ENCODE data around the gene KIF26B.

Gene KIF26B

DNA sequence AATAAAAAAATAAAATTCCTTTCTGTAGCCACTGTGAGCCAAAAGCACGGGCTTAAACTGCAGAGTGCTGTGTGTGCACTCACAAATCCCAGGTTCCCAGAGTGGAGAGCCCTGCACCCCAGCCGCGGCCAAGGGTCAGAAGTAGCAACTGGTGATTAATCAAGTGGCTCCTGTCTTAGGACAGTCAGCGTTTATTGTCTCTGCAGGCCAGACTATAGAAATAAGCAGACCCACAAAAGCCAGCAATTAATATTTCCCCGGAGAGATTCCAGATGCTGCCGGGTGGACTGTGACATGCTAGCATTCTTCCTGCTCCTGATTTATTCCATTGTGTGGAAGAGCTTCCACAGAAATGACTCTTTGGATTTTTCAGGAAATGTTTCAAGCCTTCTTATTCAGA lies 412.2 kb downstream of the KIF26B start:
- Histone ChIP-seq H3K79me2 (ENCODE audit: insufficient read depth, low read length) (no peaks in the 10 kb centered on the region), H3K4me3 (ENCODE audit: low read length, poor library complexity, severe bottlenecking) (no peak overlapping the region), H3K36me3 (ENCODE audit: insufficient read depth, low read length) (no peaks in the 10 kb centered on the region), H3K4me1 (ENCODE audit: insufficient read depth, low read length, poor library complexity, severe bottlenecking) (no peaks in the 10 kb centered on the region), H3K27me3 (ENCODE audit: insufficient read depth, low read length, poor library complexity, severe bottlenecking) (no peaks in the 10 kb centered on the region), H3K4me2 (ENCODE audit: low read depth, low read length, poor library complexity, severe bottlenecking) (no peak overlapping the region), H2AFZ (ENCODE audit: low read length) (no peak overlapping the region), H3F3A (ENCODE audit: low read depth) (no peaks in the 10 kb centered on the region), H3K9me3 (ENCODE audit: insufficient read depth, low read depth, low read length) (no peaks in the 10 kb centered on the region), H3K9ac (ENCODE audit: low read depth, low read length, poor library complexity, severe bottlenecking) (no peak overlapping the region), H4K20me1 (ENCODE audit: insufficient read depth, low read length, poor library complexity, severe bottlenecking) (no peaks in the 10 kb centered on the region), H3K9me2 (replicated peaks; ENCODE audit: low read depth, low read length) (no peaks in the 10 kb centered on the region)
- TF ChIP-seq EZH2phosphoT487 (IDR thresholded peaks at IDR 0.05; ENCODE audit: borderline replicate concordance), result no peak
- TF ChIP-seq CTCF (conservative IDR thresholded peaks at IDR 0.05; ENCODE audit: low read length), result no peak

GRCh38 chr1:245571815-245572294 lies 417.1 kb downstream of the KIF26B start:
- Histone ChIP-seq H3K79me2 (ENCODE audit: insufficient read depth, low read length) (no peaks in the 10 kb centered on the region), H3K9ac (ENCODE audit: low read depth, low read length, poor library complexity, severe bottlenecking) (no peak overlapping the region), H4K20me1 (ENCODE audit: insufficient read depth, low read length, poor library complexity, severe bottlenecking) (no peaks in the 10 kb centered on the region), H3K27me3 (ENCODE audit: insufficient read depth, low read length, poor library complexity, severe bottlenecking) (no peaks in the 10 kb centered on the region), H3K4me3 (ENCODE audit: low read length, poor library complexity, severe bottlenecking) (no peak overlapping the region), H3K4me1 (ENCODE audit: insufficient read depth, low read length, poor library complexity, severe bottlenecking) (no peaks in the 10 kb centered on the region), H3K36me3 (ENCODE audit: insufficient read depth, low read length) (no peaks in the 10 kb centered on the region), H3K4me2 (ENCODE audit: low read depth, low read length, poor library complexity, severe bottlenecking) (no peak overlapping the region), H3K9me3 (ENCODE audit: insufficient read depth, low read depth, low read length) (no peaks in the 10 kb centered on the region), H3K9me2 (replicated peaks; ENCODE audit: low read depth, low read length) (no peaks in the 10 kb centered on the region), H3F3A (ENCODE audit: low read depth) (no peaks in the 10 kb centered on the region), H2AFZ (ENCODE audit: low read length) (no peak overlapping the region)
- TF ChIP-seq CTCF (conservative IDR thresholded peaks at IDR 0.05; ENCODE audit: low read length) (no peak), EZH2phosphoT487 (IDR thresholded peaks at IDR 0.05; ENCODE audit: borderline replicate concordance) (no peak)

DNA sequence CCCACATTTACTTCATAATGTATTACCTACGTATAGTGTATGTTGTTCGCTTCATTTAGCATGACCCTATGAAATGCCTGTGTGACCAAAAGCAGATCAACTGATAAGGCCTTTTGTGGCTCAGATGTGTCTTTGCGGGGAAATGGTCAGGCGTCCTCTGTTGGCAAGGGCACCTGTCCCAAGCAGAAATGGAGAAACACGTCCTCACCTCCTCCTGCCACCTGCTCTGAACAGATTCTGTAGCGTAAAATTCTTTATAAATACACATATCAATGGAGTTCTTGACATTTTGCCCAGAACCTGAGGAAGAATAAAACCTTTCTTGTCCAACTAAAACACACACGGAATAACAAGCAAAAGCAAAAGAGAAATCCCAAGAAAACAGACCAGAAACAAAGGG lies 417.9 kb downstream of the KIF26B start:
- Histone ChIP-seq H3K9ac (ENCODE audit: low read depth, low read length, poor library complexity, severe bottlenecking) (no peak overlapping the region), H3K4me3 (ENCODE audit: low read length, poor library complexity, severe bottlenecking) (no peak overlapping the region), H3K9me3 (ENCODE audit: insufficient read depth, low read depth, low read length) (no peaks in the 10 kb centered on the region), H3K9me2 (replicated peaks; ENCODE audit: low read depth, low read length) (no peaks in the 10 kb centered on the region), H3K4me1 (ENCODE audit: insufficient read depth, low read length, poor library complexity, severe bottlenecking) (no peaks in the 10 kb centered on the region), H3K27me3 (ENCODE audit: insufficient read depth, low read length, poor library complexity, severe bottlenecking) (no peaks in the 10 kb centered on the region), H2AFZ (ENCODE audit: low read length) (no peak overlapping the region), H3K36me3 (ENCODE audit: insufficient read depth, low read length) (no peaks in the 10 kb centered on the region), H4K20me1 (ENCODE audit: insufficient read depth, low read length, poor library complexity, severe bottlenecking) (no peaks in the 10 kb centered on the region), H3K4me2 (ENCODE audit: low read depth, low read length, poor library complexity, severe bottlenecking) (no peak overlapping the region), H3K79me2 (ENCODE audit: insufficient read depth, low read length) (no peaks in the 10 kb centered on the region), H3F3A (ENCODE audit: low read depth) (no peaks in the 10 kb centered on the region)
- TF ChIP-seq EZH2phosphoT487 (IDR thresholded peaks at IDR 0.05; ENCODE audit: borderline replicate concordance), result no peak
- TF ChIP-seq CTCF (conservative IDR thresholded peaks at IDR 0.05; ENCODE audit: low read length), result no peak

Data from Loucy (cell line).